A673 (cell line): ENCODE results near the gene SHC4. TPM values are rescaled to one million over a fixed set of nuclear protein-coding genes. Genes with fewer than 3 reads are reported as not detected.
"Not testable (repeated sequence)": the region's sequence is repeated elsewhere in the genome, so short reads cannot be mapped to it uniquely, and the experiment has no call there.

Source experiments
- BruUV-seq: library from RNA; stranded (reverse); fragments of 400-500 nt; replicated peaks from 2 replicates; lab custom pipeline; 2021; lab: Mats Ljungman, UMichigan
- CTCF ChIA-PET: fragments of 300-600 bp; sonication (Branson Sonifier 250); formaldehyde crosslinking; loops from one replicate; lab custom pipeline; 2022; ENCODE audit warnings: antibody characterized with exemption; lab: Charles Lee
- POLR2A ChIA-PET: fragments of 300-600 bp; sonication (Branson Sonifier 250); formaldehyde crosslinking; loops from one replicate; lab custom pipeline; 2022; ENCODE audit warnings: antibody characterized with exemption; ENCODE audit not compliant: low non-redundant PET; lab: Charles Lee
- DNase-seq: peaks from one replicate; pipeline ENCODE4 v3.0.0-alpha.2; 2015; ENCODE audit warnings: low spot score
- H3K27ac ChIP-seq: fragments of 200-600 bp; sonication (generic); 2 replicates; pipeline ENCODE4 v1.5.1; 2016; ENCODE audit warnings: mixed run types, low read depth, mild to moderate bottlenecking, mixed read lengths, antibody characterized with exemption, low read length; ENCODE audit not compliant: poor library complexity, severe bottlenecking
- H3K27me3 ChIP-seq: fragments of 200-600 bp; sonication (generic); replicated peaks from 2 replicates; pipeline ENCODE4 v1.6.1; 2017; ENCODE audit warnings: mixed run types, low read depth, mild to moderate bottlenecking, mixed read lengths, antibody characterized with exemption, low read length; ENCODE audit not compliant: insufficient read depth, poor library complexity
- H3K36me3 ChIP-seq: fragments of 200-600 bp; sonication (generic); 2 replicates; pipeline ENCODE4 v1.6.1; 2016; ENCODE audit warnings: mixed run types, mild to moderate bottlenecking, mixed read lengths, antibody characterized with exemption, low read length; ENCODE audit not compliant: insufficient read depth, poor library complexity, severe bottlenecking
- H3K4me1 ChIP-seq: fragments of 200-600 bp; sonication (generic); 2 replicates; pipeline ENCODE4 v1.6.1; 2017; ENCODE audit warnings: mixed run types, mild to moderate bottlenecking, mixed read lengths, antibody characterized with exemption, low read length; ENCODE audit not compliant: insufficient read depth, poor library complexity, severe bottlenecking
- H3K4me3 ChIP-seq: fragments of 200-600 bp; sonication (generic); 2 replicates; pipeline ENCODE4 v1.5.1; 2016; ENCODE audit warnings: low read depth, mixed run types, mild to moderate bottlenecking, mixed read lengths, low read length; ENCODE audit not compliant: poor library complexity, severe bottlenecking
- H3K9me3 ChIP-seq: fragments of 200-600 bp; sonication (generic); 2 replicates; pipeline ENCODE4 v1.6.1; 2016; ENCODE audit warnings: mixed run types, low read depth, mild to moderate bottlenecking, mixed read lengths, antibody characterized with exemption, low read length; ENCODE audit not compliant: poor library complexity, severe bottlenecking
- EZH2 ChIP-seq: fragments of 200-600 bp; sonication (generic); IDR thresholded peaks from 2 replicates; pipeline ENCODE4 v1.6.1; 2017; ENCODE audit warnings: borderline replicate concordance, low read depth, mild to moderate bottlenecking, mixed read lengths, antibody characterized with exemption, low read length; ENCODE audit not compliant: poor library complexity, severe bottlenecking
- intact Hi-C: fragments of 100-400 bp; cut with micrococcal nuclease; formaldehyde crosslinking; loops from one replicate; pipeline ENCODE4 v1.10.0; 2022; ENCODE audit not compliant: unreplicated experiment
- total RNA-seq: library from RNA; stranded (reverse); gene quantifications from 2 replicates; pipeline ENCODE4 v1.2.3, GENCODE V29; 2021
- TF ChIP-seq, protein P1 (sequence below): fragments of 300-800, 200-600 bp; sonication (generic); conservative IDR thresholded peaks from 2 replicates; pipeline ENCODE4 v1.5.1; 2017; ENCODE audit warnings: low read depth, mild to moderate bottlenecking, antibody characterized with exemption, low read length, moderate library complexity, mixed read lengths

The SHC4 gene
- total RNA-seq, 1 experiment from 2014 or later, result 0.73 TPM

DNA sequence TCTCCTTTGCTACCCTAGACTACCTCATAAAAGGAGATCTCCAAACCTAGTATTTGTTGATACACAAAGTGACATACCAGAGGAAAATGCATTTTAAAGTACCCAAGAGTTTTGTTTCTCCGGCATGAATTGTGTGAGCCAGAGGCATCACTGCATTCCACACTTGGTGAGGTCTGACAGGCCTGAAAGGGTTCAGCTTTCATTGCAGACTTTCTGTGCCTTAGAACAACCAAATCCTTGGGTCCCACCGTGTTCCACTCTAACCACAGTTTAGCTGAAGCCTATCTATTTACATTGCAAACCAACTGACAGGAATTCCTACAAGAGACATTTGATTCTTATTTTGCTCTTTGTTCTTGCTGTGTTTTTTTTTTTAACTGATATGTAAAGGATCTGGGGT lies 106.8 kb downstream of the SHC4 start:
- Histone ChIP-seq H3K4me1 (peaks cover 19% of the 10 kb centered on the region), H3K27ac (no peak overlapping the region), H3K4me3 (no peak overlapping the region), H3K9me3 (no peaks in the 10 kb centered on the region), H3K27me3 (no peaks in the 10 kb centered on the region), H3K36me3 (no peaks in the 10 kb centered on the region)
- POLR2A ChIA-PET, result no interaction called here
- no peak for TF ChIP-seq EZH2
- TF ChIP-seq, protein P1, sequence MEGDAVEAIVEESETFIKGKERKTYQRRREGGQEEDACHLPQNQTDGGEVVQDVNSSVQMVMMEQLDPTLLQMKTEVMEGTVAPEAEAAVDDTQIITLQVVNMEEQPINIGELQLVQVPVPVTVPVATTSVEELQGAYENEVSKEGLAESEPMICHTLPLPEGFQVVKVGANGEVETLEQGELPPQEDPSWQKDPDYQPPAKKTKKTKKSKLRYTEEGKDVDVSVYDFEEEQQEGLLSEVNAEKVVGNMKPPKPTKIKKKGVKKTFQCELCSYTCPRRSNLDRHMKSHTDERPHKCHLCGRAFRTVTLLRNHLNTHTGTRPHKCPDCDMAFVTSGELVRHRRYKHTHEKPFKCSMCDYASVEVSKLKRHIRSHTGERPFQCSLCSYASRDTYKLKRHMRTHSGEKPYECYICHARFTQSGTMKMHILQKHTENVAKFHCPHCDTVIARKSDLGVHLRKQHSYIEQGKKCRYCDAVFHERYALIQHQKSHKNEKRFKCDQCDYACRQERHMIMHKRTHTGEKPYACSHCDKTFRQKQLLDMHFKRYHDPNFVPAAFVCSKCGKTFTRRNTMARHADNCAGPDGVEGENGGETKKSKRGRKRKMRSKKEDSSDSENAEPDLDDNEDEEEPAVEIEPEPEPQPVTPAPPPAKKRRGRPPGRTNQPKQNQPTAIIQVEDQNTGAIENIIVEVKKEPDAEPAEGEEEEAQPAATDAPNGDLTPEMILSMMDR, result no peak
- intact Hi-C loops, result loop anchor here (5.0 kb wide), 1 partner anchor 500 kb away; no protein-coding TSS in a partner anchor
- no TSS peak for BruUV-seq
- CTCF ChIA-PET, result interaction anchor here (0.7 kb wide), 1 partner anchor 504 kb away, joined by 3 read pairs; no protein-coding TSS in a partner anchor
- DNase-seq, result no peak

DNA sequence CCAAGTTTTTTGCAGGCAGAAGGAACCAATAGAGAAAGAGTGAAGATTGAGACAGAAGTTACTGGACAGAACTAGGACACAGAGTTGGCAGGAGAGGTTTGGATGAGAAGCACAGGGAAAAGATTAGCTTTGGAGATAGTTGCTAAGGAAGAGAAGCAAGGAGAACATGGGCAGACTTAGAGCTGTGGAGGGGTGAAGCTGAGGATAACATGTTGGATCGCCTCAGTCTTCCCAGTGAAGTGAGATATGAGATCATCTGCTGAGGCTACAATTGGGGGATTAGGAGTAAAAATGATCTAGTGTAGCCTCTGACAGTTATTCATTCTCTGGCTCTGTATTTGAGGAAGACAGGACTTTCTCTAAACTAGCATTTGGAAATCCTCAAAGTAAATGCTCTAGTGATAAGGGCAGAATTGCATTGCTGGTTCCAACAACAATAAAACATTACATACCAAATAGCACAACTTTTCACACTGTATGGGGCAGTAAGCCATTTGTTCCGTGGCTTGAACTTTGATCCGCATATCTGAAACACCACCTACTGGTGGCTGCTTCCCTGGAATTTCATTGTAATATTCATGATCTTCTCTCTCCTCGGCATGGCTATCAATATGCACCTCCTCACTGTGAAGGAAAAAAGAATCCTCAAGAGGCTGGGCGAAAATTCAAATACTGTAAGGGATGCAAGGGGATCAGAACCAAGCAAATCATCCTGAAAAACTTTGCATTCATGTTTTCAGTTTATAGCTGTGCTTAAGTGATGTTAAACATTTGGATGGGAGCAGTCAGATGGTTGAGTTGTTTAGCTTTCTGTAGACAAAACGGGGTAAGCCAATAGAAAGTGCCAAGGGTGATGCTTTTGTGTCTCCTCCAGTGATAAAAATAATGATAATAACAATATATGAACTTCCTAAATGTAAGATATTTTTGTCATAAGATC lies 107.9 kb downstream of the SHC4 start:
- no peak for TF ChIP-seq EZH2
- TF ChIP-seq, protein P1, result peak; percentile 67
- Histone ChIP-seq H3K27ac (no peak overlapping the region), H3K4me1 (peaks cover 19% of the 10 kb centered on the region), H3K4me3 (no peak overlapping the region), H3K27me3 (no peaks in the 10 kb centered on the region), H3K36me3 (no peaks in the 10 kb centered on the region), H3K9me3 (no peaks in the 10 kb centered on the region)
- POLR2A ChIA-PET, result no interaction called here
- BruUV-seq, result no TSS peak
- intact Hi-C loops, result loop anchor here (5.0 kb wide), 1 partner anchor 498 kb away; no protein-coding TSS in a partner anchor
- CTCF ChIA-PET, result interaction anchor here (0.8 to 1.2 kb wide), 2 partner anchors 497 to 519 kb away, joined by 4 to 7 read pairs; no protein-coding TSS in a partner anchor
- DNase-seq, result peak; percentile 62

DNA sequence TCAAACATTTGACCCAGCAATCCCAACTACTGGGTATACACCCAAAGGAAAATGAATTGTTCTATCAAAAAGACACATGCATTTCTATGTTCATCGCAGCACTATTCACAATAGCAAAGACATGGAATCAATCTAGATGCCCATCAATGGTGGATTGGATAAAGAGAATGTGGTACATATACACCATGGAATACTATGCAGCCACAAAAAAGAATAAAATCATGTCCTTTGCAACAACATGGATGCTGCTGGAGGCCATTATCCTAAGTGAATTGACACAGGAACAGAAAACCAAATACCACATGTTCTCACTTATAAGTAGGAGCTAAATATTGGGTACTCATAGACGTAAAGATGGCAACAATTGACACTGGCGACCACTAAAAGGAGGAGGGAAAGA lies 109.3 kb downstream of the SHC4 start:
- DNase-seq, H3K36me3 ChIP-seq, H3K9me3 ChIP-seq, BruUV-seq, POLR2A ChIA-PET, H3K4me3 ChIP-seq, H3K27ac ChIP-seq, CTCF ChIA-PET, H3K27me3 ChIP-seq: not testable (repeated sequence)
- H3K4me1 ChIP-seq, result peaks cover 19% of the 10 kb centered on the region
- intact Hi-C loops, result loop anchor here (5.0 kb wide), 1 partner anchor 42 kb away; the partner anchor contains the start of gene CEP152
